Mesenchymal stem cell (in vitro differentiated cells and primary cell): ENCODE results near the gene MTA1.
A peak's percentile ranks its signal among the peaks of the same experiment; 100 is the strongest.

Experiments
- DNase-seq: peaks from one replicate; pipeline ENCODE4 v3.0.0-alpha.2; 2013
- H2AFZ ChIP-seq: one replicate; pipeline ENCODE4 v1.6.1; 2013; ENCODE audit warnings: low read depth, mild to moderate bottlenecking, control low read depth, inconsistent platforms, low read length, moderate library complexity
- H2AK5ac ChIP-seq: 2 replicates; pipeline ENCODE4 v1.6.1; 2013; ENCODE audit warnings: low read length, moderate library complexity, mild to moderate bottlenecking, inconsistent platforms; ENCODE audit not compliant: severe bottlenecking
- H2BK120ac ChIP-seq: one replicate; pipeline ENCODE4 v1.6.1; 2013; ENCODE audit warnings: low read depth, mild to moderate bottlenecking, inconsistent platforms, low read length, moderate library complexity
- H2BK12ac ChIP-seq, 2 experiments: one replicate each; pipeline ENCODE4 v1.6.1; 2013; ENCODE audit warnings: inconsistent platforms in 2 of 2, low read length in 2 of 2, mild to moderate bottlenecking in 2 of 2, moderate library complexity in 2 of 2, control low read depth in 1 of 2
- H2BK15ac ChIP-seq: one replicate; pipeline ENCODE4 v1.6.1; 2013; ENCODE audit warnings: mild to moderate bottlenecking, low read depth, inconsistent platforms; ENCODE audit not compliant: poor library complexity, severe bottlenecking
- H2BK5ac ChIP-seq: 2 replicates; pipeline ENCODE4 v1.6.1; 2013; ENCODE audit warnings: low read depth, mild to moderate bottlenecking, low read length, control low read depth, inconsistent platforms; ENCODE audit not compliant: poor library complexity, severe bottlenecking
- H3K14ac ChIP-seq, 2 experiments: one replicate each; pipeline ENCODE4 v1.6.1; 2013; ENCODE audit warnings: inconsistent platforms in 2 of 2, low read length in 2 of 2, control low read depth in 1 of 2, mild to moderate bottlenecking in 1 of 2, moderate library complexity in 1 of 2
- H3K18ac ChIP-seq, 2 experiments: one replicate each; pipeline ENCODE4 v1.6.1; 2013; ENCODE audit warnings: inconsistent platforms in 2 of 2, low read length in 2 of 2, control low read depth in 1 of 2, low read depth in 1 of 2, mild to moderate bottlenecking in 1 of 2
- H3K23ac ChIP-seq, 2 experiments: one replicate each; pipeline ENCODE4 v1.6.1; 2013; ENCODE audit warnings: inconsistent platforms in 2 of 2, low read length in 2 of 2, mild to moderate bottlenecking in 2 of 2, moderate library complexity in 2 of 2, control low read depth in 1 of 2
- H3K27ac ChIP-seq: 2 replicates; pipeline ENCODE4 v1.5.1; 2013; ENCODE audit warnings: mild to moderate bottlenecking, moderate library complexity, low read length, control low read depth, inconsistent platforms; ENCODE audit not compliant: poor library complexity, severe bottlenecking
- H3K27me3 ChIP-seq, 2 experiments: 2 replicates each; pipeline versions ENCODE4 v1.6.1 to v1.7.0; 2013; ENCODE audit warnings: low read length in 2 of 2, mild to moderate bottlenecking in 2 of 2, moderate library complexity in 2 of 2, control low read depth in 1 of 2, inconsistent platforms in 1 of 2; ENCODE audit not compliant: control insufficient read depth in 1 of 2, insufficient read depth in 1 of 2
- H3K36me3 ChIP-seq, 2 experiments: 2 replicates each; pipeline versions ENCODE4 v1.6.1 to v1.7.0; 2013; ENCODE audit warnings: low read length in 2 of 2, control low read depth in 1 of 2, inconsistent platforms in 1 of 2, low read depth in 1 of 2, mild to moderate bottlenecking in 1 of 2; ENCODE audit not compliant: insufficient read depth in 2 of 2, control insufficient read depth in 1 of 2
- H3K4ac ChIP-seq, 2 experiments: one replicate each; pipeline ENCODE4 v1.6.1; 2013; ENCODE audit warnings: inconsistent platforms in 2 of 2, low read length in 2 of 2, mild to moderate bottlenecking in 2 of 2, moderate library complexity in 2 of 2, control low read depth in 1 of 2, low read depth in 1 of 2
- H3K4me1 ChIP-seq: 2 replicates; pipeline ENCODE4 v1.6.1; 2013; ENCODE audit warnings: low read depth, low read length, control low read depth; ENCODE audit not compliant: control insufficient read depth, insufficient read depth
- H3K4me2 ChIP-seq: 2 replicates; pipeline ENCODE4 v1.6.1; 2013; ENCODE audit warnings: low read length, mild to moderate bottlenecking, inconsistent platforms; ENCODE audit not compliant: poor library complexity, severe bottlenecking
- H3K4me3 ChIP-seq, 2 experiments: 2 replicates each; pipeline versions ENCODE4 v1.5.1 to v1.7.0; 2013; ENCODE audit warnings: low read length in 2 of 2, mild to moderate bottlenecking in 2 of 2, control low read depth in 1 of 2, low read depth in 1 of 2; ENCODE audit not compliant: insufficient read depth in 1 of 2
- H3K79me1 ChIP-seq: replicated peaks from 2 replicates; pipeline ENCODE4 v1.6.1; 2013; ENCODE audit warnings: mild to moderate bottlenecking, control low read depth, low read length, inconsistent platforms; ENCODE audit not compliant: poor library complexity, severe bottlenecking
- H3K9ac ChIP-seq: 2 replicates; pipeline ENCODE4 v1.7.0; 2013; ENCODE audit warnings: mild to moderate bottlenecking, low read length, moderate library complexity
- H3K9me3 ChIP-seq: 2 replicates; pipeline ENCODE4 v1.7.0; 2013; ENCODE audit warnings: mild to moderate bottlenecking, low read length; ENCODE audit not compliant: control insufficient read depth
- H4K8ac ChIP-seq: one replicate; pipeline ENCODE4 v1.6.1; 2013; ENCODE audit warnings: inconsistent platforms, mild to moderate bottlenecking, low read length, moderate library complexity
- H4K91ac ChIP-seq: one replicate; pipeline ENCODE4 v1.6.1; 2013; ENCODE audit warnings: mild to moderate bottlenecking, low read length, inconsistent platforms
- WGBS: methylation state at CpG from one replicate; pipeline ENCODE4 v1.1.7; 2013; ENCODE audit warnings: mixed read lengths; 5-methylcytosine and 5-hydroxymethylcytosine counted together

Gene MTA1

GRCh38 chr14:105496831-105497591 lies 77.4 kb downstream of the MTA1 start:
- no peak overlapping the region for H3K4me2 ChIP-seq
- H3K4me1 ChIP-seq, result peaks cover 2% of the 10 kb centered on the region
- no peak overlapping the region for H2AK5ac ChIP-seq
- H2BK5ac ChIP-seq, result no peak overlapping the region
- no peak overlapping the region for H4K8ac ChIP-seq
- peaks cover 0 to 18% of the 10 kb centered on the region in 2 experiments for H3K36me3 ChIP-seq
- no peak overlapping the region for H3K9ac ChIP-seq
- no peak overlapping the region for H3K4me3 ChIP-seq
- no peak overlapping the region for H3K18ac ChIP-seq
- H3K27ac ChIP-seq, result no peak overlapping the region
- H3K14ac ChIP-seq, result no peak overlapping the region
- 97% methylated on average over 32 of the region's 32 CpGs for WGBS
- H2BK120ac ChIP-seq, result no peak overlapping the region
- no peaks in the 10 kb centered on the region for H3K79me1 ChIP-seq
- H2AFZ ChIP-seq, result no peak overlapping the region
- no peak overlapping the region for H3K4ac ChIP-seq
- no peak overlapping the region for H4K91ac ChIP-seq
- H2BK15ac ChIP-seq, result no peak overlapping the region
- no peak for DNase-seq
- no peaks in the 10 kb centered on the region for H3K9me3 ChIP-seq
- no peaks in the 10 kb centered on the region for H3K27me3 ChIP-seq
- H2BK12ac ChIP-seq, result no peak overlapping the region
- no peak overlapping the region for H3K23ac ChIP-seq

DNA sequence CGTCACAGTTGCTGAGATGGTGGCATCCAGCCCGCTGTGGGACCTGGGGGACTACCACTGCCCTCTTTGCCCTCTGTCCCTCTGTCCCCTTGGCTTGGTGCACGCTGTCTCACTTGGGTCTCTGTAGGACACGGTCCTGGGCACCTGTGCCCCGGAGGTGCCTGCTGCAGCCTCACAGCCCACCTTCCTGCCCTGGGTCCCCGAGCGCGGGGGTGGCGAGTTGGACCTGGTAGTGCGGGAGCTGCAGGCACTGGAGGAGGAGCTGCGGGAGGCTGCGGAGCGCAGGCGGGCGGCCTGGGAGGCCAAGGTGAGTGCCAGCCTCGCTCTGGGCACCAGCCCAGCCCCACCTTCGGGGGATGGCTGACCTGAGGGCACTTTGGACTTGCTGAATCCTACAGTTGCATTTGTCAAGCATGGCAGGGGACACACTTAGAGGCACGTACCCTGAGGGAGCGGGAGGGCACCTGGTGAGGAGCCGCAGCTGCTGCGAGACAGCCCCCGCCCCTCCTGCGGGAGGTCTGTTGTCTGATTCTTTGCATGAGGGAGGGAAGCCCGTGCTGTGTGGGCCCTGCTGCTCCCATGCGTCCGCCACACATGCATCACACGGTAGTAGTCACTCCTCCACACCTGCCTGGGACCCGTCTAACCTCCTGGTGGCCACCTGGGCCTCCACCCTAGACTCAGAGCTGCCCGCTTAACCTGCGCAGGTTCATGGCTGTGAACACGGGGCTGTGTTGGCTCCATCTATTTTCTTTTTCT lies 78.2 kb downstream of the MTA1 start:
- no peak overlapping the region for H2BK12ac ChIP-seq
- H2BK5ac ChIP-seq, result no peak overlapping the region
- no peak overlapping the region for H3K4ac ChIP-seq
- no peaks in the 10 kb centered on the region for H3K79me1 ChIP-seq
- no peak overlapping the region for H2BK15ac ChIP-seq
- WGBS, result 95% methylated on average over 31 of the region's 31 CpGs
- H3K4me3 ChIP-seq, result peak overlapping the region in 1 of 2 experiments; percentile 14
- peaks cover 0 to 9% of the 10 kb centered on the region in 2 experiments for H3K36me3 ChIP-seq
- no peak overlapping the region for H3K4me2 ChIP-seq
- H3K14ac ChIP-seq, result no peak overlapping the region
- no peak overlapping the region for H4K91ac ChIP-seq
- H3K27me3 ChIP-seq, result no peaks in the 10 kb centered on the region
- H2AFZ ChIP-seq, result no peak overlapping the region
- no peak overlapping the region for H3K27ac ChIP-seq
- no peak overlapping the region for H3K18ac ChIP-seq
- no peaks in the 10 kb centered on the region for H3K9me3 ChIP-seq
- H2AK5ac ChIP-seq, result no peak overlapping the region
- no peak overlapping the region for H3K9ac ChIP-seq
- no peak overlapping the region for H4K8ac ChIP-seq
- no peaks in the 10 kb centered on the region for H3K4me1 ChIP-seq
- DNase-seq, result no peak
- no peak overlapping the region for H2BK120ac ChIP-seq
- H3K23ac ChIP-seq, result no peak overlapping the region

GRCh38 chr14:105498430-105499255 lies 79.0 kb downstream of the MTA1 start:
- Histone ChIP-seq H3K14ac (no peak overlapping the region), H3K27ac (no peak overlapping the region), H3K23ac (no peak overlapping the region), H3K4me2 (no peak overlapping the region), H3K36me3 (peaks cover 0 to 9% of the 10 kb centered on the region in 2 experiments), H2AK5ac (no peak overlapping the region), H3K9ac (no peak overlapping the region), H3K4me3 (no peak overlapping the region), H2BK5ac (no peak overlapping the region), H3K9me3 (no peaks in the 10 kb centered on the region), H3K79me1 (no peaks in the 10 kb centered on the region), H2BK120ac (no peak overlapping the region), H3K4me1 (no peaks in the 10 kb centered on the region), H2BK15ac (no peak overlapping the region), H4K91ac (no peak overlapping the region), H3K18ac (no peak overlapping the region), H3K27me3 (no peaks in the 10 kb centered on the region), H4K8ac (no peak overlapping the region), H2BK12ac (no peak overlapping the region), H2AFZ (no peak overlapping the region), H3K4ac (no peak overlapping the region)
- WGBS, result 87% methylated on average over 36 of the region's 36 CpGs
- no peak for DNase-seq
